GM21786 (cell line): Measurements from ENCODE around the gene TMEM151B.
"Not testable (repeated sequence)": the region's sequence is repeated elsewhere in the genome, so short reads cannot be mapped to it uniquely, and the experiment has no call there.

ENCODE experiments used
- ATAC-seq: cut with Tn5 transposase; IDR thresholded peaks from one replicate; pipeline ENCODE4 v1.9.1; 2021; ENCODE audit not compliant: unreplicated experiment

The TMEM151B gene

DNA sequence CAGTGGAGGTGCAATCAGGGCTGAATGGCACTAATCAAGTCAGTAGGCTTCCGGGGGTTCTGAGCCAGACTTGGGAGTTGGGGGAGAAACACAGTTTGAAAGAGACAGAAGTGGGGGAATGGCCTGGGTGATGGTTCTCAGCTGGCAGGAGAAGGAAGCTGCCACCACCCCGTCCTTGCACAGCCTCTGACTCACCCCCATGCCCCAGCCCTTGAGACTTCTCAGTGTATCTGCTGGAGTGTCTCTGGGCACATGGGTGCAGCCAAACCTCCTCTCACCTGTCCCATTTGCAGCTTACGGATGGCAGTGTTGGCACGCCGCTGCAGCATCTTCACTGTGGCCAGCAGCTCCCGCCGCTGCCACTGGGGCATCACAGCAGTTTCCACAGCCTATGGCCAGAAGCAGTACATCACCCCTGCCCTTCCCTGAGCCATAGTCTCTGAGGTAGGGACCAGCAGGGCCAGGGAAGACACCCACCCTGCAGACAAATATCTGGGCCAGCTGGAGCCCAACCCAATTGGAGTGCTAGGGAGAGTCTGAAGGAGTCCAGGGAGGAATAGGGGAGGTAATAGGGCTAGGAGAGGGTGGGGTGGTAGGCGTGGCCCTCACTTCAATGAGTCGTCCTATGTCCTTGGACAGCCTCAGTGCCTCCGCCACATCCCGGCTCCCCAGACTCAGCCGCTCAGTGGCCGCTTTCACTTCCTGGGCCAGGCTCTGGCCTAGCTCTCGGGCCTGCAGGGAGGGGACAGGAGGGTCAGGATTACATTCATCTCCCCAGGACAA lies 31.7 kb downstream of the TMEM151B start:
- ATAC-seq: no peak

DNA sequence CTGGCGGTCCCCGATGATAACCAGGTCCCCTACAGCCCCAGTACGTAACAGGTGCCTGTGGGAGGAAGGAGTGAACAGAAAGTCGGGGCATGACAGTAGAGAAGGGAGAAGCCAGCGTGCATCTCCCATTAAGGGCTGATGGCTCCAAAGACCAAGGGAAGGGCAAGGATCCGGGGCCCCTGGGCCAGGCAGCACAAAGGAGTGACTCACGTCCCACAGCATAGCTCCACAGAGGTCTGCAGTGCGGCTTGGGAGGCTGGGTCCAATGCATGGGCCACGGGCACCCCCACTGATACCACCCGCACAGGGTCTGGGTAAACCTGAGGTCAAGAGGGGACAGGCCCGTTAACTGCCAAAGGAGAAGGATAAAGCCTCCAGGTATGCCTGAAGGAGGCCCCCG lies 32.6 kb downstream of the TMEM151B start:
- ATAC-seq: no peak

DNA sequence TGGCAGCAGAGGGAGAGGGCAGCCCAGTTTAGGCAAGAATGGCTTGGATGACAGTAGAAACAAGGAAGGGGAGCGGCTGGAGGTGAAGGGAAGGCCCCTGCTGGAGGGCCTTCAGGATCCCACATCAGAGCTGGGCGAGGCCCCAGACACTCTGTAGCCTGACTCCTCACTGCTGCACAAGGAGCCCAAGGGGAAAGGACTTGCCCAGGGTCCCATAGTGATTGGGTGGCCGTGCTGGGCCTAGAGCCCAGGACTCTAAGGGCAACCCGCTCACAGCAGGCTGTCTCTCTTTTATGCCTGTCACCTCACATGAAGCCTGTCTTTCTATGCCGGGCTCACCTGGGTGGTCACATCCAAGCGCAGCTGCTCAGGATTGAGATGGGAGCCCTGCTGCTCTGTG lies 33.6 kb downstream of the TMEM151B start:
- ATAC-seq: no peak

DNA sequence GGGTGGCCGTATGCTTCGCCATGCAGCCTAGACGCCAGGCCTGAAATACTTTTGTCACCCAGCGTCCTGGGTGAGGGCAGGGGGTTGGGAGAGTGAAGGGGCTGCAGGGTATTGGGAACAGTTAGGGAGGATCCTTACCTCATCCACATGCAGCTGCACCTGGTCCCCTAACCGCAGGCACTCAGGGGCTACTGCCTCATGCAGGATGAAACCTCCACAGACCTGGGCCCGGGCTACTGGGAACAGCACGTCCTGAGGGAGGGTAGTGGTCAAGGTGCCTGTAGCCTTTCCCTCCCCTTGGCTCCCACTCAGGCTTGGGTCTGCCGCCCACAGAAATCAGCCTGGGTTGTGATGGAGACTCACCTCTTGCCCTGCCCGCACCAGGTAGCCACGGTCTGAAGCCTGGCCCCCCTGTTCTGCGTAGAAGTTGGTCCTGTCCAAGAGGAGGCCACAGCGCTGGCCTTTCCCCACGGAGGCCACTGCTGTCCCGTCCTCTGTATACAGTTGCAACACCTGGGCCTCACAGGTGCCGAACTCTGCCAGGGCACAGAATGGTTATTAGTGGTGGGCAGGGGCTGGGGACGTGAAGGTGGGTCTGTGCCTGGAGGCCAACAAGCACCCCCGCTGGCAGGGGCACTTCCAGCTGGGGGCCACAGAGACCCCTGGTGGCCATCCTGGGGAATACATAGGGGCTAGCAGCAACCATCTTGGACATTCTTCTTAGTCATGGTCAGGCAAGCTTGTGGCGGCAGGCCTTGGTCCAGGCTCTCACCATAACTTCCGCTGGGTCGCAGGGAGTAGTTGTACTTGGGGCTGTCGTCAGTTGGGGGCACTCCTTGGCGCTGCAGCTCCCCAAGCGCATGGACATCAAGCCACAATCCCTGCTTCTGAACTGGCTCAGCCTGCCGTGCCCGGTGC lies 34.3 kb downstream of the TMEM151B start:
- no peak for ATAC-seq

DNA sequence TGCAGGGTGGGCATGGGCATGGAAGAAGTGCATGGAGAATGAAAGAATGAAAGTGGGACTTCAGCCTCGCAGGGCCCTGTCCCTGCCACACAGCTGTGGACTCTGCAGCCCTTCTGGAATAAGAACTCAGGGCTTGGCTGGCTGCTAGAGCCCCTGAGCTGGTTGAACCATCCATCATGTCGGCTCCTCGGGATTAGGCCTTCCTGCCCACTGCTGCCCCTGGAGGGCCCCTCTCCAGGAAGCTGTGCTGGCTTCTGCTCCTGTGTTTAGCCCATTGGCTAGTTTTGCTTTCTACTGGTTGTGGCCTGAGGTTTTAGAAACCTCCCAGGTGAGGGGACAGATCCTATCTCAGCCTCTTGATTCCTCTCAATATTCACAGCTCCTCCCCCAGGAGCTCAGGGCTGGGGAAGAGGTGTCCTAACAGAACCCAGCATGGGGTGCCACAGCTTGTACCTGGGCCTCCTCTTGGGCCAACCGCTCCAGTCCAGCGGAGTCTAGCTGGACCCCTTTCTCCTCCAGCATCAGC lies 35.0 kb downstream of the TMEM151B start:
- ATAC-seq: no peak

DNA sequence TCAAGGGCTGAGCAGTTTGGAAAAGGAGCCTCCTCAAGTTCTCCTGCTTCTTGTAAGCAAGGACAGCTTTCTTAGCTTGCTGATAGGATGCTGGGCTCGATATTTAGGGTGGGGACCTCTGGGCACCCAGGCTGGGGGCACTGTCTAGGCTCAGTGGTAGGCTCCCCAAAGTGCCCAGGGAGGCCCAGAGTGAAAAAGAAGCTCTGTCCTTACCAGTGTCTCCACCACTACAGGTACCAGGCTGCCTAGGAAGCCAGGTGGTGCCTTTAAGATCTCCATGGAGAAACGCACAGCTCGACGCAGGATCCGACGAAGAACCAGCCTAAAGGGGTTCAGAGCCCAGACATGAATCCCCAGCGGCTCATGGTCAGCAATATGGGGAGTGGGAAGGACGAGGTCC lies 36.5 kb downstream of the TMEM151B start:
- no peak for ATAC-seq

DNA sequence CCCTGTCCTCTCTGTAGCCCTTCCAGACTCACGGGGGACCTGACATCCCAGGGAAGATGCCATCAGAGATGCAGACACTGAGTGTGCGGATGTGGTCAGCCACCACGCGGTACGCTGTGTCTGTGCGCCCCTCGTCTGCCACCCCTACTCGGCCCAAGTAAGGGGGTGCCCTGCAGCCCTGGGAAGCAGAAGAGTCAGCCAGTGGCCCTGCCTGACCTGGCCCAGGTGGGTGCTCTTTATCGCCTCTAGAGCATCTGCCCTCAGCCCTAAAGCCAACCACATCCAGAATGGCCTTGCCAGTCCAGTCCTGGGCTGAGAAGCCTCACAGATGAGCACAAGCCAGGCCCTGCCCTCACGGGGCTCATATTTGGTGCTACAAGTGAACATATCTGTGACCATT lies 37.0 kb downstream of the TMEM151B start:
- no peak for ATAC-seq

DNA sequence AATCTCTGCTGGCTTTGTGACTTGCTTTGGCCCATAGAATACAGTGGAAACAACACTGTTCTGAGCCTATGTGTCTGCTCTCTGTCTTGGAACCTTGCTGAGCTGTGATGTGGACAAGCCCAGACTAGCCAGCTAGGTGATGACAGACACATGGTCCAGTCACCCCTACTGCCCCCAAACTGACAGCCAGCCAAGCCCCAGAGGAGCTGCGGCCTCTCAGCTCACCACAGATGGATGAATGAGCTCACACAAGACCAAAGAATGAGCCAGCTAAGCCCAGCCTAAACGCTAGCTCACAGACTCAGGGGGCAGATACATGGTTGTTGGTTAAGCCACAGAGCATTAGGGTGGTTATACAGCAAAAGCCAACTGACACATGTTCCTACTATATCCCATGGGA lies 38.8 kb downstream of the TMEM151B start:
- no peak for ATAC-seq

DNA sequence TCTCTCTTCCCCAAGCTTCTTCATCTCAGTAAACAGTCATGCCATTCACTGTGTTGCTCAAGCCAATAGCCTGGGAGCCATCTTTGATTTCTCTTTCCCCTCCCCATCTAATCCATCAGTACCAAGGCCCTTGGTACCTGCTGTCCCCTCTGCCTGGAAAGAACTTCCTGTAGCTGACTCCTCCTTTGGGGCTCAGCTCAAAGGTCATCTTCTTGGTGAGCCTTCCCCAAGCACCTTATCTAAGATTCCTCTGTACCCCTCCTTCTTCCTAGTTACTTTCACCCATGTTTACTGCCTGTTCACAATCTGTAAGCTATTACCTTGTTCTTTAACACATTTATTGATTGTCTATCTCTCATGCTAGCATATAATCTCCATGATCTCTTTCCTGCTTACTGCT lies 39.4 kb downstream of the TMEM151B start:
- no peak for ATAC-seq

DNA sequence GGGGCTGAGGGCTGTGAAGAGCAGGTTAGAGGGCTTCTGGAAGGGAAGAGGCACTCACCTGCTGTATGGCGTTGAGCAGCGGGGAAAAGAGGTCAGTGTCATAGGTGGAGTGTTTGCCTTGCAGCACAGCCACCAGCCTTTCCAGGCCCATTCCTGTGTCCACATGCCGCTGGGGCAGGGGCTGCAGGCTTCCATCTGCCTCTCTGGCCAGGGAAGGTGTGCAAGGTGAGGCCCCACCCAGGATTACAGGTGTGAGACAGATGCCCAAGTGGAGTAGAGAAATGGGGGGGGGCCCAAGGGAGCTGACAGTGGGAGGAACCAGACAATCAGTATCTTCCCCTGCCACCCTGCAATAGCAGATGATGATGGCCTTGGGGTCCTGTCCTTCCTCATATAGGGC lies 40.0 kb downstream of the TMEM151B start:
- ATAC-seq: no peak

DNA sequence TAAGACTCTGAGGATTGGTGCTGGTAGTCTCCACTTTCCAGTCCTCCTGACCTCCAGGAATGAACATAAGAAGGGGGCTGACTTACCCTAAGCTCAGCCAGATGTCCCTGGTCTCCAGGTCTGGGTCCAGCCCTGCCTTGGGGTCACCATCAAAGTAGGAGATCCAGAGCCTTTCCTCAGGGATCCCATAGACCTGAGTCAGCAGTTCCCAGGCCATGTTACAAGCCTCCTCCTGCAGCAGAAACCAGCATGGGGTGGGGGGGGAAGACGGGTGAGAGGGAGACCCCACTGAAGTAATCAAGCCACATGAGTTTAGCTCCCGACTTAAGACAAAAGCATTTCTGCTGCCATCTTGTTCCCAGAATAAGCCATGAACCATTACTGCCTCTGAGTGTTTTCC lies 41.1 kb downstream of the TMEM151B start:
- no peak for ATAC-seq

DNA sequence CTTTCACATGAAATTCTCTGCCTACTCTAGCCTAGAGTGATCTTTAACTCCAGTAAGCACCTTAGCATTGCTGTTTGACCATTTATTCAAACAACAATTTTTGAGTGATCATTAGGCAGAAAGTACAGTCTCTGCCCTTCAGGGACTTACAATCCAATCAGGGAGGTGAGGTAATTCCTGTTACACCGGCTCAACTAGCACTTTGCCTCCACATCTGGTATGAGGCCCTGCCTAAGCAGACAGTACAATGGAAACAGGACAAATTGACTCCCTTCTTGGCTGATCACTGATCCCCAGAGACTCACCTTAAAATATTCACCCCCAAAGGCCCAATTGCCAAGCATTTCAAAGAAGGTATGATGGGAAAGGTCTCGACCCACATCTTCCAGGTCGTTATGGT lies 41.5 kb downstream of the TMEM151B start:
- ATAC-seq: no peak

DNA sequence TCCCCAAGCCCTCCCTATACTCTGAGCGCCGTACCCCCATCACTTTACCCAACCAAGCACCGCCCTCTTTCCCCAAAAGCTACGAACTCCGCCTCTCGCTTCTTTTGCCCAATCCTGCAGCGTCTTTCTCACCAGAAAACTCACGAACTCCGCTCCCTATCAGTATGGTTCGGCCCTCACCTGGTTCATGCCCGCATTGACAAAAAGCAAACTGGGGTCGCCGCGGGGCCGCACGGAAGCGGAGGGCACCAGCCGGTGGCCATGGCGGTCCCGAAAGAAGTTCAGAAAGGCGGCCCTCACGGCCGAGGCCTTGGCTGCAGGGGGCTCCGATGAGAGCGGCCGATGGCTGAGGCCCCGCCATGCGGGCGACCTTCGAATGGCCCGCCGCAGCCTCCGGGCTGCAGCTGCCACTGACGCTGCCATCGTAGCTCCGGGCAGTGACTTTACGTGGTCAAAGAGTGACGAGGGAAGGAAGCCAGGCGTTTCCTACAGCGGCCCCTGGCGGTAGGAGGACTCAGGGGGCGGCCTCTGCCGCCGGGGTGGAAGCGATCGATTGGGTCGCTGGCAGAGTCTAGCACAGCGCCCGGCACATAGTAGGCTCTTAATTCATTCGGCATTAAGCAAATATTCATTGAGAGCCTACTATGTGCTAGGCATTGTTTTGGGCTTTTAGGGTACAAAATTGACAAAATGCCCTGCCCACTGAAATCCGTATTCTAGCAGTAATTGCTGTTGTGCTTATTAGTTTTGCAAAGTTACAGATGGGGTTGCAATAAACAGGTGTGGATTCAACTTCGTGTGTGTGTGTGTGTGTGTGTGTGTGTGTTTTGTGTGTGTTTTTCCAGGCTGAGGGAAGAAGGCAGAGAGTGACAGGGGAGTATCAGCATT lies 42.9 kb downstream of the TMEM151B start, which contains the start of gene AARS2:
Gene AARS2 (minus strand): TSS at position 447 of the 888 bp plus-strand sequence. CDS start 24 bp downstream, at position 423.
- peak; percentile 97 for ATAC-seq

DNA sequence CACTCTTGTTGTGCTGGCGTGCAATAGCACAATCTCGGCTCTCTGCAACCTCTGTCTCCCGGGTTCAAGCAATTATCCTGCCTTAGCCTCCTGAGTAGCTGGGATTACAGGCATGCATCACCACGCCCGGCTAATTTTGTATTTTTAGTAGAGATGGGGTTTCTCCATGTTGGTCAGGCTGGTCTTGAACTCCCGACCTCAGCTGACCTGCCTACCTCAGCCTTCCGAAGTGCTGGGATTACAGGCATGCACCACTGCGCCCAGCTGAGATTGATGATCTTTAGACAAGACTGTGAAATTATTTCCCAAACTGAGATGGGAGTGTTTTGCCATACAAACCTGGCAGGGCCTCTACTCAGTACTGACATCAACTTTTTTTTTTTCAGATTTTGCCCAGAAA lies 44.4 kb downstream of the TMEM151B start:
- ATAC-seq: not testable (repeated sequence)

DNA sequence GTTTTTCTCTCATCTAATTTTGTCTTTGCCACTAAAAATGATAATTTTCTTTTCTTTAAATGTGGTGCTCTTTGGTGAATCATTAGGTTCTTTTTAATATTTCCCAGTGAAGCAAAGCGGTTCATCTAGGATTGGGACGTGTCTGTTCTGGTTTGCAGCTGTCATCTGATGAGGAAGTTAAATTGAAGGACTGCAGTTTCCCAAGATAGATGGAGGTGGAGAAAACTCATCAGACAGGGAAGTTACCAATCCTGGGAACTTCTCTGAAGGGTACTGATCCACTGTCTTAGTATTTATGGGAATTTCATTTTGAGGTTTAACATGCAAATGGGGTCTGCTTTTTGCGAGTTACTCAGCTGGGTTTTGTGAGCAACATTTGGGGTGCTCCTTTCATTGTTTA lies 45.3 kb downstream of the TMEM151B start:
- no peak for ATAC-seq

DNA sequence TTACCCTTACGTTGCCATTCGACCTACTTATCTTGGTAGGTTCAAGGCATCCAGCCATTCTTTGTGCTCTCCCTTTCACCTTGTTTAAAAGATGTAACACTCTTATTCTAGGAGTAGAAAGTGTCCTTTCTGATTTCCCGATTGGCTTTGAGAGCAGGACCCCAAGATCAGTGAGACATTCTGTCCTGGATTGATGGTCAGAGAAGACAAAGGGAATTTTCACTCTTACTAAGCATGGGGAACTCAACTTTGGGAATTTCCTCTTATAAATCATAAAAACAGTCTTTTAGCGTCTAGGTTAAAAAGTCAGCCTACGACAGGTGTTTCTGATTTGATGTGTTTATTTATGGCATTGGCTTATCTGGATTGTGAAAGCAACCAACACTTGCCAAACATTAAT lies 45.7 kb downstream of the TMEM151B start:
- no peak for ATAC-seq

DNA sequence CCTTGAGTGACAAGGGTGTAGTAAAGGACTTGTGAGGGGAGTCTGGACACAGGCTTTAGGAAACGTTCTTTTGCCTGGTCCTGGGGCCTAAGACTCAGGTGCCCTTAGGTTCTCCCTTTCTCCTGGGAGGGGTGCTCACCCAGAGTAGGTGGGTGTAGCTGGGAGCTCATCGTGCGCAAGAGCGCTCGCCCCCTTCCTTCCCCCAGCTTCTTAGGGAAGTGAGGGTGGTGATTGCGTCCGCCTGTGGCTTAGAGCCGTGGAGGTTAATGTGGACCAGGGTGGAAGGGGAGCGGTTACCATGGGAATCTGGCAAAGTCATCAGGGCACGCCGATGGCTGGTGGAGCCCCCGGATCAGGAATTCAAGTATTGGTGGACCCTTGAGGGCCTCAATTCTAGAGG lies 46.2 kb downstream of the TMEM151B start:
- no peak for ATAC-seq

DNA sequence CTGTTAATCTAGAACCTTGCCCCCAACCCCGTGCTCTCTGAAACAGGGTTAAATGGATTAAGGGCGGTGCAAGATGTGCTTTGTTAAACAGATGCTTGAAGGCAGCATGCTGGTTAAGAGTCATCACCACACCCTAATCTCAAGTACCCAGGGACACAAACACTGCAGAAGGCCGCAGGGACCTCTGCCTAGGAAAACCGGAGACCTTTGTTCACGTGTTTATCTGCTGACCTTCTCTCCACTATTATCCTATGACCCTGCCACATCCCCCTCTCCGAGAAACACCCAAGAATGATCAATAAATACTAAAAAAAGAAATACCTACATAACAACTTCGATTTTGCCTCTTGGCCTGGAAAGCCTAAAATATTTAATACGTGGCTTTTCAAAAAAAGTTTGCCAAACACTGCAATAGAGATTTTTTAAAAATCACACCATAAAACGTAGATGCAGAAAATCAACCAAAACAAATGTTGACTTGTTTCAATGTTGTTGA lies 46.9 kb downstream of the TMEM151B start:
- not testable (repeated sequence) for ATAC-seq

DNA sequence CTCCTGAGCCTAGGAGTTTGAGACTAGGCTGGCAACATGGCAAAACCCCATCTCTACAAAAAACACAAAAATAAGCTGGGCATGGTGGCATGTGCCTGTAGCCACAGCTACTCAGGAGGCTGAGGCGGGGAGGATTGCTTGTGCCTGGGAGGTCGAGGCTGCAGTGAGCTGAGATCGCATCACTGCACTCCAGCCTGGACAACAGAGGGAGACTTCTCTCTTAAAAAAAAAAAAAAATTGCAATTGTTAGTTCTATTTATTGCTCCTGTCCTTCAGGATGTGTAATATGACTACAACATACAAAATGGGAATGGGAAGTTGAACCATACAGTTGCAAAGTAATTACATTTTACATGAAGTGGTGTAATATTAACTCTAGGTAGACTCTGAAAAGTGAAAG lies 51.0 kb downstream of the TMEM151B start:
- no peak for ATAC-seq

DNA sequence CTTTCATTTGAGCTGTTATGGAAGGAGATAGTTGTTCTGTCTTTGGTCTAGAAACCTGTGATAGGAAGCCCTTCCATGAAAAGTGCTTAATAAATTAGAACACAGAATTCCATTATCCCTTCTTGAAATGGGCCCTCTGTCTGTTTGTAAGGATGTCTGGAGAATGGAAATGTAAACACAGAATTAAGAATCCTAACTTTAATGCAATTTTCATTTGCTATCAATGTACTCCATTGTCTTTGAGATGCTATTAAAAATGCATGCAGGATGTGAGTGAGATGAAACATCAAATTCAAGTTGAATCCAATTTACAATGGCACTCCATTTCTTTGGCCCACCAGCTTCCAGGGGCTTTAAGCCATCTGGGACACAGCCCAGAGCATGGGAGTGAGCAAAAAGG lies 56.8 kb downstream of the TMEM151B start:
- ATAC-seq: no peak

DNA sequence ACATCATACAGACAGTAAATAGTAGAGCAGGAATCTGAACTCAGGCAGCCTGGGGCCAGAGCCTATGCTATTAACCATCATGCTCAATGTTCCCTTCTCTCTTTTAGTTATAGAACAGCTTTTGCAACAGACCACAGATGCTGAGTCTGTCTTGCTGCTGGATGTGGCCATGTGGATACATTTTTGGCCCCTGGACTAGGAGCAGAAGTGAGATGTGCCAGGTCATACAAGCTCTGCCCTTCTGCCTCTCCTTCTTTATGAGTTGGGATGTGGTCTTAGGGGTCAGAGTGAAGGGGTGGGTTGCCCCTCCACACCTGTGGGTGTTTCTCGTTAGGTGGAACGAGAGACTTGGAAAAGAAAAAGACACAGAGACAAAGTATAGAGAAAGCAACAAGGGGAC lies 57.5 kb downstream of the TMEM151B start:
- ATAC-seq: no peak
